Measurements from ENCODE around the gene TNNT1.
"Not testable (repeated sequence)": the region's sequence is repeated elsewhere in the genome, so short reads cannot be mapped to it uniquely, and the experiment has no call there.

TNNT1 gene

GRCh38 chr19:55136399-55137102, 12.5 kb downstream of the TNNT1 start:
- DNase-seq: no peak

GRCh38 chr19:55134736-55135135, 14.3 kb downstream of the TNNT1 start:
- no peak for DNase-seq

GRCh38 chr19:55133639-55134444, 15.2 kb downstream of the TNNT1 start:
- no peak for DNase-seq

GRCh38 chr19:55132453-55133129, 16.4 kb downstream of the TNNT1 start:
- no peak for DNase-seq

GRCh38 chr19:55131421-55131820, 17.6 kb downstream of the TNNT1 start:
- no peak for DNase-seq

GRCh38 chr19:55119053-55119452, 30.0 kb downstream of the TNNT1 start:
- DNase-seq: no peak

- DNase-seq: no peak
These were observed 30.5 kb downstream of the TNNT1 start for GRCh38 chr19:55118401-55118991.

- DNase-seq: peak; percentile 97
These were observed 31.2 kb downstream of the TNNT1 start for GRCh38 chr19:55117663-55118391.

- DNase-seq: no peak
These were observed 31.9 kb downstream of the TNNT1 start, which contains the start of gene PPP1R12C for GRCh38 chr19:55116859-55117662. PPP1R12C (minus strand) TSS chr19:55117637; CDS start chr19:55117543, 94 bp downstream.

- DNase-seq: no peak
These were observed 32.7 kb downstream of the TNNT1 start for GRCh38 chr19:55116232-55116858.

GRCh38 chr19:55115446-55116065, 33.5 kb downstream of the TNNT1 start:
- DNase-seq: no peak

- DNase-seq: no peak
These were observed 34.4 kb downstream of the TNNT1 start for GRCh38 chr19:55114566-55115145.

GRCh38 chr19:55113570-55114039, 35.4 kb downstream of the TNNT1 start:
- DNase-seq: no peak

GRCh38 chr19:55112777-55113569, 36.0 kb downstream of the TNNT1 start:
- DNase-seq: no peak

GRCh38 chr19:55112246-55112776, 36.7 kb downstream of the TNNT1 start:
- no peak for DNase-seq

- DNase-seq: no peak
These were observed 37.7 kb downstream of the TNNT1 start for GRCh38 chr19:55111238-55111831.

GRCh38 chr19:55109527-55110291, 39.3 kb downstream of the TNNT1 start:
- no peak for DNase-seq

GRCh38 chr19:55107252-55107651, 41.8 kb downstream of the TNNT1 start:
- not testable (repeated sequence) for DNase-seq
